ENCODE measurements around the gene SRPRB. TPM values are rescaled to one million over a fixed set of nuclear protein-coding genes. Genes with fewer than 3 reads are reported as not detected.
A peak's percentile ranks its signal among the peaks of the same experiment; 100 is the strongest.

The SRPRB gene
- total and polyA plus RNA-seq, 9 of the 15 experiments (the other 6 are each of a cell fraction or from before 2014, with no cell fraction given): 29.5 to 66.0 (median 41.4) TPM

- in situ Hi-C loops (cut with MboI): no loop called here
- H2AFZ ChIP-seq (ENCODE audit: low read depth, low read length): no peak overlapping the region
- no peak overlapping the region for H3K4me3 ChIP-seq
- ChIA-PET CTCF (ENCODE audit: low intra/inter-chr PET ratio) (no interaction called here), POLR2A (interaction anchor here (1.7 kb wide), 1 partner anchor 17 kb away, joined by 4 read pairs; no protein-coding TSS in a partner anchor)
- no peaks in the 10 kb centered on the region for H3K9me3 ChIP-seq (replicated peaks; ENCODE audit: control insufficient read depth, insufficient read depth, low read depth, low read length)
- no peaks in the 10 kb centered on the region for H4K20me1 ChIP-seq (replicated peaks; ENCODE audit: control insufficient read depth, insufficient read depth, low read length)
- FAIRE-seq (no peak), ATAC-seq (peak; percentile 86), DNase-seq (ENCODE audit: extremely low read depth in 1 of 4, low spot score in 3 of 4) (peak; percentile 19 to 36 (median 34))
- H3K36me3 ChIP-seq (ENCODE audit: control insufficient read depth, insufficient read depth, low read length): no peaks in the 10 kb centered on the region
- no peak overlapping the region for H3K4me2 ChIP-seq (ENCODE audit: insufficient read depth, low read length)
- no peak overlapping the region for H3K27ac ChIP-seq (ENCODE audit: extremely low read depth, low read depth, low read length)
- intact Hi-C loops (cut with micrococcal nuclease): loop anchor here (1.0 to 5.0 kb wide), 2 partner anchors 67 to 93 kb away; no protein-coding TSS in a partner anchor
- no TSS peak for BruUV-seq (replicated peaks)
- WGBS (ENCODE audit: insufficient coverage, low coverage, missing lambda C conversion rate): 20% methylated on average over 7 of the region's 13 CpGs
- H3K9me1 ChIP-seq (ENCODE audit: control insufficient read depth, insufficient read depth, low read length): no peaks in the 10 kb centered on the region
- H3K79me2 ChIP-seq (ENCODE audit: control insufficient read depth, insufficient read depth, low read length): no peaks in the 10 kb centered on the region
- no peak overlapping the region for H3K9ac ChIP-seq (ENCODE audit: insufficient read depth in 1 of 2, low read depth in 2 of 2, low read length in 2 of 2)
- H3K27me3 ChIP-seq (ENCODE audit: control insufficient read depth in 2 of 2, insufficient read depth in 2 of 2, low read length in 2 of 2): no peaks in the 10 kb centered on the region
- H3K4me1 ChIP-seq (replicated peaks in 1 of 2; ENCODE audit: control insufficient read depth in 2 of 2, insufficient read depth in 2 of 2, low read length in 2 of 2): no peaks in the 10 kb centered on the region; a peak in 1 of 5 replicates
- no peak for TF ChIP-seq HIVEP1 (CRISPR knock-in tag; IDR thresholded peaks at IDR 0.05)
- no peak for TF ChIP-seq POLR3A (IDR thresholded peaks at IDR 0.05; ENCODE audit: borderline replicate concordance, extremely low read depth, insufficient read depth, insufficient read length)
- peak; percentile 22 for TF ChIP-seq RBM25 (IDR thresholded peaks at IDR 0.05; ENCODE audit: low read depth, low read length, severe bottlenecking)
- TF ChIP-seq CTCF (IDR thresholded peaks at IDR 0.05 in 2 of 3, conservative IDR thresholded peaks at IDR 0.05 in 1 of 3; ENCODE audit: insufficient read depth in 2 of 3, low read depth in 1 of 3, low read length in 3 of 3): peak; percentile 29 to 47 (median 40); a peak in 4 of 6 replicates
- no peak for TF ChIP-seq RBM14 (IDR thresholded peaks at IDR 0.05; ENCODE audit: borderline replicate concordance, insufficient read depth, low read depth, low read length)
- TF ChIP-seq ZFP1 (CRISPR knock-in tag; IDR thresholded peaks at IDR 0.05): no peak
- TF ChIP-seq, protein P1, sequence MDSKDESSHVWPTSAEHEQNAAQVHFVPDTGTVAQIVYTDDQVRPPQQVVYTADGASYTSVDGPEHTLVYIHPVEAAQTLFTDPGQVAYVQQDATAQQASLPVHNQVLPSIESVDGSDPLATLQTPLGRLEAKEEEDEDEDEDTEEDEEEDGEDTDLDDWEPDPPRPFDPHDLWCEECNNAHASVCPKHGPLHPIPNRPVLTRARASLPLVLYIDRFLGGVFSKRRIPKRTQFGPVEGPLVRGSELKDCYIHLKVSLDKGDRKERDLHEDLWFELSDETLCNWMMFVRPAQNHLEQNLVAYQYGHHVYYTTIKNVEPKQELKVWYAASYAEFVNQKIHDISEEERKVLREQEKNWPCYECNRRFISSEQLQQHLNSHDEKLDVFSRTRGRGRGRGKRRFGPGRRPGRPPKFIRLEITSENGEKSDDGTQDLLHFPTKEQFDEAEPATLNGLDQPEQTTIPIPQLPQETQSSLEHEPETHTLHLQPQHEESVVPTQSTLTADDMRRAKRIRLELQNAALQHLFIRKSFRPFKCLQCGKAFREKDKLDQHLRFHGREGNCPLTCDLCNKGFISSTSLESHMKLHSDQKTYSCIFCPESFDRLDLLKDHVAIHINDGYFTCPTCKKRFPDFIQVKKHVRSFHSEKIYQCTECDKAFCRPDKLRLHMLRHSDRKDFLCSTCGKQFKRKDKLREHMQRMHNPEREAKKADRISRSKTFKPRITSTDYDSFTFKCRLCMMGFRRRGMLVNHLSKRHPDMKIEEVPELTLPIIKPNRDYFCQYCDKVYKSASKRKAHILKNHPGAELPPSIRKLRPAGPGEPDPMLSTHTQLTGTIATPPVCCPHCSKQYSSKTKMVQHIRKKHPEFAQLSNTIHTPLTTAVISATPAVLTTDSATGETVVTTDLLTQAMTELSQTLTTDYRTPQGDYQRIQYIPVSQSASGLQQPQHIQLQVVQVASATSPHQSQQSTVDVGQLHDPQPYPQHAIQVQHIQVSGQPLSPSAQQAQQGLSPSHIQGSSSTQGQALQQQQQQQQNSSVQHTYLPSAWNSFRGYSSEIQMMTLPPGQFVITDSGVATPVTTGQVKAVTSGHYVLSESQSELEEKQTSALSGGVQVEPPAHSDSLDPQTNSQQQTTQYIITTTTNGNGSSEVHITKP (IDR thresholded peaks at IDR 0.05; ENCODE audit: partially characterized antibody): peak; percentile 41
- no peak for TF ChIP-seq SPI1 (IDR thresholded peaks at IDR 0.05; ENCODE audit: borderline replicate concordance, low read depth, low read length)
- TF ChIP-seq JUND (IDR thresholded peaks at IDR 0.05; ENCODE audit: borderline replicate concordance, low read depth, low read length): no peak
- no peak for TF ChIP-seq JUND (tag; IDR thresholded peaks at IDR 0.05; ENCODE audit: borderline replicate concordance, low read depth, low read length)
- TF ChIP-seq, protein P2, sequence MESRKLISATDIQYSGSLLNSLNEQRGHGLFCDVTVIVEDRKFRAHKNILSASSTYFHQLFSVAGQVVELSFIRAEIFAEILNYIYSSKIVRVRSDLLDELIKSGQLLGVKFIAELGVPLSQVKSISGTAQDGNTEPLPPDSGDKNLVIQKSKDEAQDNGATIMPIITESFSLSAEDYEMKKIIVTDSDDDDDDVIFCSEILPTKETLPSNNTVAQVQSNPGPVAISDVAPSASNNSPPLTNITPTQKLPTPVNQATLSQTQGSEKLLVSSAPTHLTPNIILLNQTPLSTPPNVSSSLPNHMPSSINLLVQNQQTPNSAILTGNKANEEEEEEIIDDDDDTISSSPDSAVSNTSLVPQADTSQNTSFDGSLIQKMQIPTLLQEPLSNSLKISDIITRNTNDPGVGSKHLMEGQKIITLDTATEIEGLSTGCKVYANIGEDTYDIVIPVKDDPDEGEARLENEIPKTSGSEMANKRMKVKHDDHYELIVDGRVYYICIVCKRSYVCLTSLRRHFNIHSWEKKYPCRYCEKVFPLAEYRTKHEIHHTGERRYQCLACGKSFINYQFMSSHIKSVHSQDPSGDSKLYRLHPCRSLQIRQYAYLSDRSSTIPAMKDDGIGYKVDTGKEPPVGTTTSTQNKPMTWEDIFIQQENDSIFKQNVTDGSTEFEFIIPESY (CRISPR knock-in tag; IDR thresholded peaks at IDR 0.05): peak; percentile 90
Observed at GRCh38 chr3:133833880-133834620, 28.4 kb downstream of the SRPRB start.
